Suprapubic skin (tissue), 4 donors: ENCODE data around the gene PIKFYVE. TPM values are rescaled to one million over a fixed set of nuclear protein-coding genes. Genes with fewer than 3 reads are reported as not detected.

Experiments
- DNase-seq, 2 donors: peaks; one replicate each; pipeline ENCODE4 v3.0.0-alpha.2; 2019; ENCODE audit warnings: low spot score in 2 of 2
- H3K27ac ChIP-seq: fragments of 200-600 bp; sonication (generic); one replicate; pipeline ENCODE4 v1.5.1; 2019
- H3K27me3 ChIP-seq: fragments of 200-600 bp; sonication (generic); one replicate; pipeline ENCODE4 v1.5.1; 2019
- H3K36me3 ChIP-seq: fragments of 200-600 bp; sonication (generic); one replicate; pipeline ENCODE4 v1.5.1; 2019
- H3K4me1 ChIP-seq: fragments of 200-600 bp; sonication (generic); one replicate; pipeline ENCODE4 v1.5.1; 2019
- H3K4me3 ChIP-seq: fragments of 200-600 bp; sonication (generic); one replicate; pipeline ENCODE4 v1.5.1; 2019; ENCODE audit warnings: mild to moderate bottlenecking
- H3K9me3 ChIP-seq: fragments of 200-600 bp; sonication (generic); one replicate; pipeline ENCODE4 v1.5.1; 2019
- CTCF ChIP-seq, 2 donors: fragments of 200-600 bp in 1 of 2; fragments of 450-650 bp in 1 of 2; sonication (generic) in 1 of 2; IDR thresholded peaks; one replicate each; pipeline ENCODE4 v1.5.1; 2016 to 2019; ENCODE audit warnings: antibody characterized with exemption in 2 of 2, mild to moderate bottlenecking in 1 of 2, moderate library complexity in 1 of 2
- EP300 ChIP-seq: sonication (generic); formaldehyde crosslinking; IDR thresholded peaks from one replicate; pipeline ENCODE4 v1.6.1; 2017; ENCODE audit warnings: antibody characterized with exemption
- POLR2A ChIP-seq, 2 donors: fragments of 450-650 bp; IDR thresholded peaks; one replicate each; pipeline ENCODE4 v1.6.1; 2017; ENCODE audit warnings: antibody characterized with exemption in 2 of 2, mild to moderate bottlenecking in 2 of 2, moderate library complexity in 2 of 2
- POLR2AphosphoS5 ChIP-seq, 3 donors: sonication (generic); formaldehyde crosslinking; IDR thresholded peaks; one replicate each; pipeline ENCODE4 v1.6.1; 2017; ENCODE audit warnings: antibody characterized with exemption in 3 of 3
- WGBS: methylation state at CpG from one replicate; pipeline ENCODE4 v1.1.5; 2018; 5-methylcytosine and 5-hydroxymethylcytosine counted together
- total RNA-seq, 4 donors: library from RNA; depleted of rRNA; stranded (reverse); fragments of >200 nt; gene quantifications; one replicate each; pipeline ENCODE4 v1.1.0, GENCODE V29; 2016

Gene PIKFYVE
- total RNA-seq, 4 donors from 2014 or later = 25.0 to 55.9 (median 26.7) TPM

GRCh38 chr2:208227581-208228232 is 38.3 kb upstream of the PIKFYVE start:
- no peaks in the 10 kb centered on the region for H3K9me3 ChIP-seq
- no peaks in the 10 kb centered on the region for H3K27me3 ChIP-seq
- TF ChIP-seq CTCF (IDR thresholded peaks at IDR 0.05) (no peak), POLR2AphosphoS5 (IDR thresholded peaks at IDR 0.05) (no peak), POLR2A (IDR thresholded peaks at IDR 0.05) (no peak), EP300 (no peak)
- H3K4me1 ChIP-seq = no peaks in the 10 kb centered on the region
- no peak overlapping the region for H3K4me3 ChIP-seq
- 99% methylated on average over 14 of the region's 33 CpGs for WGBS
- no peaks in the 10 kb centered on the region for H3K36me3 ChIP-seq
- no peak overlapping the region for H3K27ac ChIP-seq
- no peak for DNase-seq

GRCh38 chr2:208228476-208228875 is 37.6 kb upstream of the PIKFYVE start:
- Histone ChIP-seq H3K4me3 (no peak overlapping the region), H3K9me3 (no peaks in the 10 kb centered on the region), H3K36me3 (no peaks in the 10 kb centered on the region), H3K4me1 (no peaks in the 10 kb centered on the region), H3K27ac (no peak overlapping the region), H3K27me3 (no peaks in the 10 kb centered on the region)
- WGBS = 33% methylated on average over 1 of the region's 1 CpG
- DNase-seq = no peak
- TF ChIP-seq POLR2AphosphoS5 (IDR thresholded peaks at IDR 0.05) (no peak), POLR2A (IDR thresholded peaks at IDR 0.05) (no peak)

GRCh38 chr2:208234786-208235185 is 31.3 kb upstream of the PIKFYVE start:
- H3K4me3 ChIP-seq = no peak overlapping the region
- WGBS = 100% methylated on average over 1 of the region's 1 CpG
- H3K36me3 ChIP-seq = peaks cover 45% of the 10 kb centered on the region
- no peaks in the 10 kb centered on the region for H3K9me3 ChIP-seq
- H3K4me1 ChIP-seq = no peaks in the 10 kb centered on the region
- no peaks in the 10 kb centered on the region for H3K27me3 ChIP-seq
- H3K27ac ChIP-seq = no peak overlapping the region
- no peak for DNase-seq
- no peak for TF ChIP-seq CTCF (IDR thresholded peaks at IDR 0.05)
- TF ChIP-seq EP300 = no peak
- no peak for TF ChIP-seq POLR2A (IDR thresholded peaks at IDR 0.05)
- TF ChIP-seq POLR2AphosphoS5 (IDR thresholded peaks at IDR 0.05) = no peak

- WGBS = 67% methylated on average over 2 of the region's 2 CpGs
- peaks cover 54% of the 10 kb centered on the region for H3K36me3 ChIP-seq
Observed at GRCh38 chr2:208235860-208236259, 30.2 kb upstream of the PIKFYVE start.

GRCh38 chr2:208239770-208240493 is 26.1 kb upstream of the PIKFYVE start:
- Histone ChIP-seq H3K36me3 (peaks cover 82% of the 10 kb centered on the region), H3K27me3 (no peaks in the 10 kb centered on the region), H3K4me1 (no peaks in the 10 kb centered on the region), H3K9me3 (no peaks in the 10 kb centered on the region), H3K4me3 (no peak overlapping the region), H3K27ac (no peak overlapping the region)
- no peak for TF ChIP-seq CTCF (IDR thresholded peaks at IDR 0.05)
- TF ChIP-seq POLR2AphosphoS5 (IDR thresholded peaks at IDR 0.05) = no peak
- no peak for TF ChIP-seq EP300
- TF ChIP-seq POLR2A (IDR thresholded peaks at IDR 0.05) = no peak
- WGBS = 91% methylated on average over 7 of the region's 9 CpGs
- DNase-seq = no peak

More at GRCh38 chr2:208235860-208236259, 30.2 kb upstream of the PIKFYVE start:
- DNase-seq = no peak
- H3K9me3 ChIP-seq = no peaks in the 10 kb centered on the region
- H3K4me3 ChIP-seq = no peak overlapping the region
- TF ChIP-seq POLR2AphosphoS5 (IDR thresholded peaks at IDR 0.05) (no peak), CTCF (IDR thresholded peaks at IDR 0.05) (no peak), POLR2A (IDR thresholded peaks at IDR 0.05) (no peak), EP300 (no peak)
- no peaks in the 10 kb centered on the region for H3K27me3 ChIP-seq
- no peaks in the 10 kb centered on the region for H3K4me1 ChIP-seq
- no peak overlapping the region for H3K27ac ChIP-seq
